Activated naive CD4-positive, alpha-beta T cell treated with anti-CD3 and anti-CD28 coated beads for 36 hours (primary cell): ENCODE results near the gene EMC6. TPM values are rescaled to one million over a fixed set of nuclear protein-coding genes. Genes with fewer than 3 reads are reported as not detected.

Experiments
- CTCF ChIA-PET: fragments of 350-600 bp; sonication (Branson Sonifier 250); formaldehyde crosslinking; loops from one replicate; lab custom pipeline; 2021; ENCODE audit warnings: antibody characterized with exemption; lab: Charles Lee
- DNase-seq: peaks from one replicate; pipeline ENCODE4 v3.0.0-alpha.2; 2020
- H3K27ac Mint-ChIP-seq: one replicate; pipeline ENCODE4 v1.8.0; 2021; ENCODE audit warnings: mild to moderate bottlenecking, mixed read lengths
- H3K27me3 Mint-ChIP-seq: one replicate; pipeline ENCODE4 v1.8.0; 2021; ENCODE audit warnings: low read depth, mixed read lengths
- H3K36me3 Mint-ChIP-seq: one replicate; pipeline ENCODE4 v1.8.0; 2021; ENCODE audit warnings: low read depth, mixed read lengths
- H3K4me1 Mint-ChIP-seq: one replicate; pipeline ENCODE4 v1.8.0; 2021; ENCODE audit warnings: low read depth, mixed read lengths
- H3K4me3 Mint-ChIP-seq: one replicate; pipeline ENCODE4 v1.8.0; 2021; ENCODE audit warnings: mild to moderate bottlenecking, moderate library complexity, mixed read lengths
- H3K9me3 Mint-ChIP-seq: one replicate; pipeline ENCODE4 v1.8.0; 2021; ENCODE audit warnings: mixed read lengths
- intact Hi-C: fragments of 100-400 bp; cut with micrococcal nuclease; formaldehyde crosslinking; loops from one replicate; pipeline ENCODE4 v1.15.1; 2023
- total RNA-seq, 2 experiments: library from RNA; stranded (reverse); gene quantifications; one replicate each; pipeline ENCODE4 v1.2.3, GENCODE V29; 2021

Gene EMC6
- total RNA-seq = 10 to 100 TPM; 41.8 to 44.0 TPM

DNA sequence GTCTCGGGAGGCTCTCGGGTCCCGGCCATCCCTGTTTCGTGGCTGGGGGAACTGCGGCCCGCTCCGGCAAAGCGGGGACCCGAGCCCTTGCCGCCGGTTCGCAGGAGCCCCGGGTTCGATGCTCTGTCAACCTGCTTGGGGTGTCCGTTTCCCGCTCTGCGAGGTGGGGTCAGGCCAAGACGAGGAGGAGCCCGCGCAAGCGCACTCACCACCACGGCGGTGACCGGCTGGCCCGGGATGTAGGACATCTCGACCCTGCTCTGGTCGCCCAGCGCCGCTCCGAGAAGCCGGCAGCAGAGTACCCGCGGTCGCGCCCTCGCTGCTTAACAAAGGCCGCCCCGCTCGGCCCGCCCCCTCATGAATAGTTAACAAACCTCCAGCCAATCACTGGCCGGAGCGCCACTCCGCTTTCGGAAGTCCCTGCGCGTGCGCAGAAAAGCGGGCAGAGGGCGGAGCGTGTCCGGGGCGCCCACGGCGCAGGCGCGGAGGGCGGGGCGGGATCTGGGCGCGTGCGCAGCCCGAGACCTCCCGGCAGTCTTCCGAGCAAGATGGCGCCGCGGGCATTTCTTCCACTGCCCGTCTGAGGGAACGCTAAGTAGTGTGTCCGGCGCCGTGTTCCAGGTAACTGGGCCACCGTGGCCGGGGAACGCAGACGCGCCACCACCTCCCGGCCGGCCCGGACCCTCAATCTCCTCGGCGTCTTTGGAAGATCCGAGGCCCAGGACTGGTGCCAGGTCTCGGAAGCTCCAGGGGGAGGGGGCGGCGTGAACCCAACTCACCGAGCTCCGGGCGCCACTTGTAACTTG is at the start of gene EMC6, which contains the start of gene TAX1BP3:
TSS of gene EMC6 (plus strand) at position 534 of the 806 bp plus-strand sequence. CDS start 335 bp downstream, outside the sequence.
TSS of gene TAX1BP3 (minus strand) at position 300 of the 806 bp plus-strand sequence. CDS start at position 248, 52 bp downstream.
- Mint-ChIP-seq H3K4me1 (peaks cover 14% of the 10 kb centered on the region), H3K4me3 (peak within 1 kb of the TSS; percentile 93), H3K36me3 (peaks cover 5% of the 10 kb centered on the region), H3K27me3 (no peaks in the 10 kb centered on the region), H3K9me3 (no peaks in the 10 kb centered on the region), H3K27ac (peak within 1 kb of the TSS; percentile 79)
- DNase-seq = peak; percentile 98
- CTCF ChIA-PET = interaction anchor here (1.0 kb wide), 1 partner anchor 69 kb away, joined by 4 read pairs; no protein-coding TSS in a partner anchor
- intact Hi-C loops = loop anchor here (1.0 to 5.0 kb wide), 6 partner anchors 32 to 1076 kb away; partner anchors contain the start of genes CTNS, HASPIN, NCBP3 and PAFAH1B1

DNA sequence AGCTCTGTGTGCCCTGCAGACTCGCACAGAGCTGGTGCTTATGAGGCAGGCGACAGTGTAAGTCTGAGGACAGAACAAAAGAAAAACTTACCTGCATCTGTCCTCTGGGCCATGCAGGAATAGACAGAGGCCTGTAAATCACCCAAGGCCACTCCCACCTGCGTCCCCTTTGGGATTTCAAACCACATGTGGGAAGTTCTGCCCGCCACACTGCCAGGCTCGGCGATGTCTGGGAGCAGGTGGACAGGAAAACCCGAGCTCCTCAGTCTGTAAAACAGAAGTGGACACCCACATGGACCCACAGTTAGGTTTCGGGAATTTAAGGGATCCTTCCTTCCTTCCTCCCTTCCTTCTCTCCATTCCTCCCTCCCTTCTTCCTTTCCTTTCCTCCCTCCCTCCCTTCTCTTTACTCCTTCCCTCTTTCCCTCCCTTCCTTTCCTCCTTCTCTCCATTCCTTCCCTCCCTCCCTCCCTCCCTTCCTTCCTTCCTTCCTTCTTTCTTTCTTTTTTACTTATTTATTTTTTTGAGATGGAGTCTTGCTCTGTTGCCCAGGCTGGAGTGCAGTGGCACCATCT is 47.4 kb upstream of the EMC6 start:
- CTCF ChIA-PET = interaction anchor here (0.6 kb wide), 1 partner anchor 50 kb away, joined by 3 read pairs; no protein-coding TSS in a partner anchor
- Mint-ChIP-seq H3K4me1 (no peaks in the 10 kb centered on the region), H3K36me3 (peaks cover 43% of the 10 kb centered on the region), H3K27me3 (no peaks in the 10 kb centered on the region), H3K9me3 (peaks cover 9% of the 10 kb centered on the region), H3K27ac (no peak overlapping the region), H3K4me3 (no peak overlapping the region)
- intact Hi-C loops = no loop called here
- DNase-seq = no peak

DNA sequence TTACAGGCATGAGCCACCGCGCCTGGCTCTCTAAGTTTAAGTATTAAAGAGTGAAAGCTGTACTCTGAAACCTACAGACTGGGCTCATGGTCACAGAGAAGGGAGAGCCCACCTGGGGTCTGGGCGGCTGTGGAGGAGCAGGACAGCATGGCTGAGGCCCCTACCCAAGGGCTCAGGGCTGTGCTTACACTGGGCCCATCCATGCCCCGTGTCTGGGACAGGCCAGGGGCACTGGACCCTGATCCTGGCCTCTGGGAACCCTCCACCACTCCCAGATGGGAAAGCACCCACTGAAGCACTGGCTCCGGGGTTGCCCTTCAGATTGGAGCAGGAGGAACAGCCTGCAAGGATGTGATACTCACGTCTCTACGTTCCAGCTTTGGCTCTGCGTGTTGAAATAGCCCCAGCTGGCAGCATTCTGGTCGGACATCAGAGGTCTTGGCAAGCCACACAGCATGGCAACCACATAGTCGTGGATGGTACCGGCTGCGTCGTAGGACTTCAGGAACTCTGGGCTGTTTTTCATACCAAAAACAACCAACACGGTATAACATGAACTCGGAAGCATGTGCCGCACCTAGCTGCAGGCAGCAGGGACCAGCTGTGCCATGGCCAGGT is 45.5 kb upstream of the EMC6 start:
- Mint-ChIP-seq H3K36me3 (peaks cover 33% of the 10 kb centered on the region), H3K27me3 (no peaks in the 10 kb centered on the region), H3K27ac (no peak overlapping the region), H3K4me3 (no peak overlapping the region), H3K9me3 (peaks cover 2% of the 10 kb centered on the region), H3K4me1 (no peaks in the 10 kb centered on the region)
- CTCF ChIA-PET = interaction anchor here (0.6 kb wide), 1 partner anchor 30 kb away, joined by 4 read pairs; no protein-coding TSS in a partner anchor
- intact Hi-C loops = no loop called here
- DNase-seq = no peak

DNA sequence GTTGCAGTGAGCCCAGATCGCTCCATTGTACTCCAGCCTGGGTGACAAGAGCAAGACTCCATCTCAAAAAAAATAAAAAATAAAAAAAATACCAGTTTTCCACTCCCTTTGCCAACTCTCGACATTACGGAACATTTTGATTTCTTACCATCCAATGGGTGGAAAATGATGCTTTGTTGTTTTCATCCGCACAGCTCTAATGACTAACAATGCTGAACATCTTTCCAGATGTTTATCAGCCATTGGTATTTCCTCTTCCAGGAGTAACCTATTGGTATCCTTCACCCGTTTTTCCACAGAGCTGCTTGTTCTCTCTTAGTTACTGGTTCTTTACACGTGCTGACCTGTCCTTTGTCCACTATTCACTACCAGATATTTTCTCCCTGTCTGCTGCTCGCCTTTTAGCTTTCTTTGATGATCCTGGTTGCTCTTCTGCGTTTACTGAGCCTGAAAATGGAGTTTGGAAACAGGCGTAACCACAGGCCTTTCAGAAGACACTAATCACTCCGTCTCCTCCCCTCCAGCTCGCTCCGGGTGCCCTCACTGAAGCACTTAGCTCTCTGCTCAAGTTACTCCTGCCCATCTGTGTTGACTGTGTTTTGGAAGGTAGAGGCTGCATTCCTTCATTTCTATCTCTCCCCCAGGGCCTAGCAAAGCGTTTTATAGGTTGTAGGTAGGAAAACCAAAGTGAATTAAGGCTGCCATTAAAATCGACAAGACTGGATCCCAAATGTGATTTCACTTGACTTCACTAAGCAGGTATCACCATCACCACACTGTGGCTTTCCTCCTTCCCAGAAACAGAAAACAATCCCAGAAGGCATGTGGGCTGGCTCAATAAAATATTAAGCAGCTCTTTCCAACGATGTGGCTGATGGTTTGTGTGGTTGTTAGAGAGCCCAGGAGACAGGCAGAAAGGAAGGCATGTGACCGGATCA is 41.5 kb upstream of the EMC6 start:
- CTCF ChIA-PET = interaction anchor here (0.6 to 1.4 kb wide), 3 partner anchors 15 to 562 kb away, joined by 3 to 5 read pairs (median 4); no protein-coding TSS in a partner anchor
- Mint-ChIP-seq H3K27ac (no peak overlapping the region), H3K36me3 (peaks cover 12% of the 10 kb centered on the region), H3K4me3 (no peak overlapping the region), H3K27me3 (no peaks in the 10 kb centered on the region), H3K4me1 (no peaks in the 10 kb centered on the region), H3K9me3 (no peaks in the 10 kb centered on the region)
- intact Hi-C loops = no loop called here
- no peak for DNase-seq

GRCh38 chr17:3627769-3628167 is 40.8 kb upstream of the EMC6 start:
- intact Hi-C loops = no loop called here
- no peak for DNase-seq
- H3K4me3 Mint-ChIP-seq = no peak overlapping the region
- H3K27me3 Mint-ChIP-seq = no peaks in the 10 kb centered on the region
- H3K4me1 Mint-ChIP-seq = no peaks in the 10 kb centered on the region
- H3K36me3 Mint-ChIP-seq = peaks cover 12% of the 10 kb centered on the region
- H3K27ac Mint-ChIP-seq = no peak overlapping the region
- H3K9me3 Mint-ChIP-seq = no peaks in the 10 kb centered on the region
- CTCF ChIA-PET = interaction anchor here (1.4 kb wide), 1 partner anchor 21 kb away, joined by 3 read pairs; no protein-coding TSS in a partner anchor

DNA sequence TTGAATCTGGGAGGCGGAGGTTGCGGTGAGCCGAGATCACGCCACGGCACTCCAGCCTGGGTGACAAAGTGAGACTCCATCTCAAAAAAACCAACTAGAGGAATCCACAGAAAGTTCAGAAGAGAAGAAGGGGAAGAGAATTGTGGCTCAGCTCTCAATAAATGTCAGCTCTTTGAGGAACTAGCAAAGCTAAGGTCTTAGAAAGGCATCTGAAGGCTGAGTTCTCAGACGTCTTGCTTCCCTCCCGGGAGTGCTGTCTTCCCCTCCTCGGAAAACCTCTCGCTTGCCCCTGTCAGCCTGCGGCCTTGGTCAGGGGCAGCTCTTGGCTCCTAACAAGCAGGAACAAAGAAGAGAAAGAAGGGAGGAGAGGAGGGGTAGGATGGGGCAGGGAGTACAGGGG is 37.8 kb upstream of the EMC6 start:
- Mint-ChIP-seq H3K9me3 (no peaks in the 10 kb centered on the region), H3K4me3 (no peak overlapping the region), H3K4me1 (peaks cover 9% of the 10 kb centered on the region), H3K36me3 (peaks cover 9% of the 10 kb centered on the region), H3K27me3 (no peaks in the 10 kb centered on the region), H3K27ac (no peak overlapping the region)
- DNase-seq = no peak
- intact Hi-C loops = no loop called here
- CTCF ChIA-PET = no interaction called here

DNA sequence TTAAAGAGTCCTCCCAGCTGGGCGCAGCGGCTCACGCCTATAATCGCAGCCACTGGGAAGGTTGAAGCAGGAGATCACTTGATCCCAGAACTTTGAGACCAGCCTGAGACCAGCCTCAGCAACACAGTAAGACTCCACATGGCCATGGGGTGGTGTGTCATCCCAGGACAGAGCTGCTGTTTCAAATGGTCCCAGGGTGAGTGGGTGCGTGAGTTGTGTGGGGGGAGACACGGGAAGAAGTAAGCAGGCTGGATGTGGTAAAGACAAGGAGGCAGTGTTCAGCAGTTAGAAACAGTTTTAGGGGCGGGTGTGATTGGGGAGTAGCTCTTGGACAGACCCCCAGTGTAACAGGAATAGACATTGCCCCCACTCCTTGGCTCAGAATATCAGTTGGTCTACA is 36.3 kb upstream of the EMC6 start:
- Mint-ChIP-seq H3K9me3 (no peaks in the 10 kb centered on the region), H3K36me3 (peaks cover 3% of the 10 kb centered on the region), H3K27ac (no peak overlapping the region), H3K27me3 (no peaks in the 10 kb centered on the region), H3K4me3 (no peak overlapping the region), H3K4me1 (peaks cover 11% of the 10 kb centered on the region)
- no peak for DNase-seq
- CTCF ChIA-PET = no interaction called here
- intact Hi-C loops = no loop called here

DNA sequence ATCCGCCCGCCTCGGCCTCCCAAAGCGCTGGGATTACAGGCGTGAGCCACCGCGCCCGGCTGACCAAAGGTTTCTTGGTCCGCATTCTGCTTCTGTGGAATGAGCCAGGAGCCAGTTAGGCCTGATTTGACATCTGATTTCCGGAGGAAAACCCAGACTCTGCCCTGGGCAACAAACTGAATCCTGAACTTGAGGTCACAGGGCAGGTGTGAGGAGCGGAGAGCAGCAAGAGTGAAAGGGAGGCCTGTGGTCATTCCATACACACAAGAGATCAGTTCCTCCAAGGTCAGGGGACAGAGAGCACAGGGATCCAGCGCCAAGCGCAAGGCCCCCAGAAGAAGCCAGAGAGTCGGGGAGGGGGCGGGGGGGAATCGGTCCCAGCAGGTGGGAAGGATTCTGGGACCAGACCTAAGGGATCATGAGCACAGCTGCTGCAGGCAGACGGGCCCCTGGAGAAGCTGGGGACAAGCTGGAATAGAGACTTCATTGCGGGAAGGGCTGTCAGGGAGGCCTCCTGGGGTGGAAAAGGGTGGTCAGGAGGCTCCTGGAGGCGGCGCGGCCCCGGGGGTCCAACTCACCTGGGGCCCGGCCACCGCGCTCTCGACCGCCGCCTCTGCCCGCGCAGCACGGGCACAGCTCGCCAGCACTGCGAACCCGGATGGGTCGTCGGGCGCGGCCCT is 33.0 kb upstream of the EMC6 start:
- H3K4me3 Mint-ChIP-seq = peak overlapping the region; percentile 95
- peaks cover 2% of the 10 kb centered on the region for H3K36me3 Mint-ChIP-seq
- H3K9me3 Mint-ChIP-seq = no peaks in the 10 kb centered on the region
- H3K4me1 Mint-ChIP-seq = peaks cover 30% of the 10 kb centered on the region
- H3K27me3 Mint-ChIP-seq = no peaks in the 10 kb centered on the region
- DNase-seq = no peak
- intact Hi-C loops = loop anchor here (1.0 kb wide), 3 partner anchors 33 to 258 kb away; partner anchors contain the start of genes CAMKK1, EMC6, NCBP3 and TAX1BP3
- CTCF ChIA-PET = no interaction called here
- H3K27ac Mint-ChIP-seq = no peak overlapping the region

DNA sequence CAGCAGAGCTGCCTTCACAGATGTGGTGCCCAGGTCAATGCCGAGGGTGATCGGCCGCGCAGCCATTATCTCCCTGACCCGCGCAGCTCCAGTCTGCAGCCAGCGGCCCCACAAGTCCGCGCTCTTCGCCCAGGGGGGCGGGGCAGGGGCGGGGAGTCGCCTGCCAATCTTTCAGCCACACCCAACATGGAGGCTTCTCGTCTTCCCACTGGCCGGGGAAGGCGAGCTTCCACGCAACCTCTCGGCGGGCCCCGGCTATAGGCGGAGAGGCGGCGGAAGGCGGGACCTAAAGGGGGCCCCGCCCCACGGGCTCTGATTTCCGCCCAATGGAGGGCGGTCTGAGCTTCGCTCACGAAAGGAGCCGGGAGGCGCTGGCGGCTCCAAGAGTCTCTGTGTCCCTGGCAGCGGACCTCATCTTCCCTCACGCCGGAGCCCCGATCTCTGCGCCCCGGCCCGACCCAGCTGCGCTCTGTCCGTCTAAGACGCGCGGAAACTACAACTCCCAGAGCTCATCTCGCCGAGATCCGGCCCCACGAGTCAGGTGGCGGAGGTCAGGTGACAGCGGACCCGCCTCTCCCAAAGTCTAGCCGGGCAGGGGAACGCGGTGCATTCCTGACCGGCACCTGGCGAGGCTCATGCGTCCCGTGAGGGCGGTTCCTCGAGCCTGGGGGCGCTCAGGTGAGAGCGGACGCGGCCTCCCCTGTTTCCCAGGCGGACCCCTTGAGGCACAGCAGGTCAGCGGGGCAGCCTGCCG is 32.3 kb upstream of the EMC6 start, which contains the start of the genes CTNS and SHPK:
TSS of gene CTNS (plus strand) at position 607 of the 754 bp plus-strand sequence. CDS start 3,447 bp downstream, outside the sequence.
TSS of gene SHPK (minus strand) at position 97 of the 754 bp plus-strand sequence. CDS start at position 66, 31 bp downstream.
- peak within 1 kb of the TSS; percentile 95 for H3K4me3 Mint-ChIP-seq
- CTCF ChIA-PET = interaction anchor here (0.7 to 1.2 kb wide), 2 partner anchors 100 to 192 kb away, joined by 3 read pairs; no protein-coding TSS in a partner anchor
- intact Hi-C loops = loop anchor here (1.0 kb wide), 3 partner anchors 32 to 257 kb away; partner anchors contain the start of genes CAMKK1, EMC6, NCBP3 and TAX1BP3
- H3K27me3 Mint-ChIP-seq = no peaks in the 10 kb centered on the region
- H3K27ac Mint-ChIP-seq = peak within 1 kb of the TSS; percentile 99
- peaks cover 30% of the 10 kb centered on the region for H3K4me1 Mint-ChIP-seq
- peak; percentile 95 for DNase-seq
- no peaks in the 10 kb centered on the region for H3K9me3 Mint-ChIP-seq
- H3K36me3 Mint-ChIP-seq = peaks cover 2% of the 10 kb centered on the region

- CTCF ChIA-PET = interaction anchor here (0.6 to 1.2 kb wide), 4 partner anchors 11 to 791 kb away, joined by 3 to 7 read pairs (median 3); no protein-coding TSS in a partner anchor
- intact Hi-C loops = loop anchor here (1.0 kb wide), 3 partner anchors 31 to 256 kb away; partner anchors contain the start of genes CAMKK1, EMC6, NCBP3 and TAX1BP3
- no peaks in the 10 kb centered on the region for H3K9me3 Mint-ChIP-seq
- no peak overlapping the region for H3K27ac Mint-ChIP-seq
- H3K4me3 Mint-ChIP-seq = peak overlapping the region; percentile 95
- H3K36me3 Mint-ChIP-seq = peaks cover 2% of the 10 kb centered on the region
- DNase-seq = no peak
- peaks cover 30% of the 10 kb centered on the region for H3K4me1 Mint-ChIP-seq
- no peaks in the 10 kb centered on the region for H3K27me3 Mint-ChIP-seq
These were observed 31.7 kb upstream of the EMC6 start for GRCh38 chr17:3636908-3637373.
